ENCODE measurements around the gene GSN. TPM values are rescaled to one million over a fixed set of nuclear protein-coding genes. Genes with fewer than 3 reads are reported as not detected.

GSN gene
- total RNA-seq, 2 experiments from 2014 or later, result 2.6 to 2.7 TPM

GRCh38 chr9:121262423-121262822 is 5.5 kb upstream of the GSN start:
- peaks cover 11% of the 10 kb centered on the region for H3K27me3 Mint-ChIP-seq
- Histone ChIP-seq H3K27me3 (ENCODE audit: control insufficient read depth in 1 of 2, insufficient read depth in 2 of 2, low read length in 2 of 2) (peaks cover 0 to 1% of the 10 kb centered on the region in 2 experiments), H3K27ac (ENCODE audit: low read depth in 1 of 2, low read length in 2 of 2) (no peak overlapping the region), H3K4me3 (ENCODE audit: low read length) (no peak overlapping the region), H3K9me3 (ENCODE audit: control insufficient read depth in 1 of 2, insufficient read depth in 1 of 2, low read length in 2 of 2) (no peaks in the 10 kb centered on the region), H3K36me3 (ENCODE audit: insufficient read depth, low read length) (no peaks in the 10 kb centered on the region), H3K4me1 (ENCODE audit: insufficient read depth, low read length) (peaks cover 2% of the 10 kb centered on the region)
- no peaks in the 10 kb centered on the region for H3K36me3 Mint-ChIP-seq (ENCODE audit: low read depth)
- H3K4me1 Mint-ChIP-seq (ENCODE audit: low read depth), result no peaks in the 10 kb centered on the region
- H3K9me3 Mint-ChIP-seq, result no peaks in the 10 kb centered on the region
- no peak for ATAC-seq (ENCODE audit: poor library complexity)
- intact Hi-C loops (cut with DNase I, micrococcal nuclease), result no loop called here
- TF ChIP-seq CTCF (IDR thresholded peaks at IDR 0.05), result no peak
- POLR2A ChIA-PET, result no interaction called here
- no peak for DNase-seq
- CTCF ChIA-PET, result no interaction called here
- no peak overlapping the region for H3K27ac Mint-ChIP-seq
- no peak overlapping the region for H3K4me3 Mint-ChIP-seq

GRCh38 chr9:121262953-121263352 is 5.0 kb upstream of the GSN start:
- peaks cover 11% of the 10 kb centered on the region for H3K27me3 Mint-ChIP-seq
- no peak for DNase-seq
- no peaks in the 10 kb centered on the region for H3K4me1 Mint-ChIP-seq (ENCODE audit: low read depth)
- H3K36me3 Mint-ChIP-seq (ENCODE audit: low read depth), result no peaks in the 10 kb centered on the region
- no peak for ATAC-seq (ENCODE audit: poor library complexity)
- ChIA-PET POLR2A (no interaction called here), CTCF (no interaction called here)
- intact Hi-C loops (cut with DNase I, micrococcal nuclease), result no loop called here
- H3K9me3 Mint-ChIP-seq, result no peaks in the 10 kb centered on the region
- Histone ChIP-seq H3K4me1 (ENCODE audit: insufficient read depth, low read length) (peaks cover 7% of the 10 kb centered on the region), H3K9me3 (ENCODE audit: control insufficient read depth in 1 of 2, insufficient read depth in 1 of 2, low read length in 2 of 2) (no peaks in the 10 kb centered on the region), H3K27ac (ENCODE audit: low read depth in 1 of 2, low read length in 2 of 2) (no peak overlapping the region), H3K36me3 (ENCODE audit: insufficient read depth, low read length) (no peaks in the 10 kb centered on the region), H3K4me3 (ENCODE audit: low read length) (no peak overlapping the region), H3K27me3 (ENCODE audit: control insufficient read depth in 1 of 2, insufficient read depth in 2 of 2, low read length in 2 of 2) (peaks cover 0 to 5% of the 10 kb centered on the region in 2 experiments)
- no peak for TF ChIP-seq CTCF (IDR thresholded peaks at IDR 0.05)
- H3K27ac Mint-ChIP-seq, result no peak overlapping the region
- no peak overlapping the region for H3K4me3 Mint-ChIP-seq

- DNase-seq (no peak), ATAC-seq (ENCODE audit: poor library complexity) (no peak)
- Mint-ChIP-seq H3K4me1 (ENCODE audit: low read depth) (peaks cover 12% of the 10 kb centered on the region), H3K27me3 (peaks cover 12% of the 10 kb centered on the region), H3K36me3 (ENCODE audit: low read depth) (no peaks in the 10 kb centered on the region), H3K27ac (no peak overlapping the region), H3K4me3 (peak overlapping the region; percentile 42), H3K9me3 (no peaks in the 10 kb centered on the region)
- H3K4me3 ChIP-seq (ENCODE audit: low read length), result no peak overlapping the region
- no peak overlapping the region for H3K27ac ChIP-seq (ENCODE audit: low read depth in 1 of 2, low read length in 2 of 2)
- CTCF ChIA-PET, result no interaction called here
- peaks cover 17% of the 10 kb centered on the region for H3K4me1 ChIP-seq (ENCODE audit: insufficient read depth, low read length)
- no peaks in the 10 kb centered on the region for H3K9me3 ChIP-seq (ENCODE audit: control insufficient read depth in 1 of 2, insufficient read depth in 1 of 2, low read length in 2 of 2)
- H3K27me3 ChIP-seq (ENCODE audit: control insufficient read depth in 1 of 2, insufficient read depth in 2 of 2, low read length in 2 of 2), result peaks cover 0 to 12% of the 10 kb centered on the region in 2 experiments
- no peak for TF ChIP-seq CTCF (IDR thresholded peaks at IDR 0.05)
- POLR2A ChIA-PET, result no interaction called here
- H3K36me3 ChIP-seq (ENCODE audit: insufficient read depth, low read length), result no peaks in the 10 kb centered on the region
- intact Hi-C loops (cut with DNase I, micrococcal nuclease), result no loop called here
Measured at GRCh38 chr9:121266356-121266755, 1.6 kb upstream of the GSN start.

Measured in CD4-positive, alpha-beta T cell (primary cell).